ENCODE measurements around the gene SLC25A34.

DNA sequence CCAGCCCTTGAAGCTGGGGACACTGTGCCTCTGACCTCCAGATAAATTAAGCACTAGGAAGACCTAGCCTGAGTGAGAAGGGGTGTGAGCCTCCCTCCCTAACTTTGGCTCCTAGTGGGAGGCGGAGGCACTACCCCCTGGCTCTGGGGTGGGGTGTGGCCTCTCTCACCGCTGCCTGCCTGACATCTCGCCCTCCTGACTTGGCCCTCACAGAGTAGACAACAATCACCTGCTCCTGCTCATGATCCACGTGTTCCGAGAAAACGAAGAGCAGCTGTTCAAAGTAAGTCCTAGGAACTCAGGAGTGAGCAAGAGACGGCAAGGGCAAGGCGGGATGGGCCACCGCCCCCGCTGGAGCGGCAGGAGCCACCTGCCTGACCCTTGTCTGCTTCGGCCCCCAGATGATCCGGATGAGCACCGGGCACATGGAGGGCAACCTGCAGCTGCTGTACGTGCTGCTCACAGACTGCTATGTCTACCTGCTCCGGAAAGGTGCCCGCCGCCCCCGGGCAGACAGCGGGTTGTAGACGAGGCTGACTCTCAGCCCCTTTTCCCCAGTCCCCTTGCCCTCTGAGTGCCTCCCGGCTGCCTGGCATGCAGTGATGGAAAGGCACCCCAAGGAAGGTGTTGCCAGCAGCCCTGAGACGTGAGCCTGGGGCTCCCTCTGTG, 8.1 kb upstream of the SLC25A34 start:
- TF ChIP-seq EZH2phosphoT487 (IDR thresholded peaks at IDR 0.05; ENCODE audit: borderline replicate concordance, low read depth, low read length): no peak
- no peak for TF ChIP-seq CTCF (conservative IDR thresholded peaks at IDR 0.05; ENCODE audit: low read length)
